Inferior parietal cortex (tissue), 1 donor: ENCODE results near the gene TRIM50.
"Not testable (repeated sequence)": the region's sequence is repeated elsewhere in the genome, so short reads cannot be mapped to it uniquely, and the experiment has no call there.

Experiments
- DNase-seq: peaks from one replicate; pipeline ENCODE4 v3.0.0-alpha.2; 2016; ENCODE audit errors: extremely low spot score

The TRIM50 gene

DNA sequence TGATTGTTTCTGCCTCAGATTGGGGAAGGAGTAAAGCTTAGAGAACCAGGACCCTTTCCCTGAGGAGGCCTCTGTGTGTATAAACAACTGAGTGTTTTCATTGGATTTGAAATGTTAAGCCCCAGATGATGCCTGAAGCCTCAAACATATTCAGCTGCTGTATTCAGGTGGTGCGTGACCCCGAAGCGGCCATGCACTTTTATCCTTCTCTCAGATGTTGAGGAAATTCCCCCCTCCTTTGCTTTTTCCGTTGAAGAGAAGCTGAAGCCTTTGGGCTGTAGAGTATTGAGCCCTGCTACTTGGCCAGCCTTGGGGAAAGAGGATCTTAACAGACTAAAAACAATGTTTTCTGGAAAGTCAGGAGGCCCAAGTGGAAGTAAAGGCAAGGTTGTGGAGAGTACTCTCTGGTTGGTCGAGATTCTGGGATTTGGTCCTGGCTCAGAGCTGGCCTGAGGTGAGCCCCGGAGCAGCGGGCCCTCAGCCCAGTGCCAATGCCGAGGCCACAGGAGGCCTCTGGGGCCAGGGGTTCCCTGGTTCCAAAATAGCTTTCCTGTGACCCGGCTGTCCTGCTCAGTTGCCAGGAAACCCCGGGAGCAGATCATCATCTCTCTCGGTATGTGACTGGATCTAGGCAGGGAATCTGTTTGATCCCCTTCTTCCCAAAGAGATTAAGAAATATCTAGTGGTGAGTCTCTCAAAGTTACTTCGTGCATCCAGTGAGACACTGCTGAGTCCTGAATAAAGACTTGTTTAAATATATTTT is 22.6 kb upstream of the TRIM50 start:
- no peak for DNase-seq

DNA sequence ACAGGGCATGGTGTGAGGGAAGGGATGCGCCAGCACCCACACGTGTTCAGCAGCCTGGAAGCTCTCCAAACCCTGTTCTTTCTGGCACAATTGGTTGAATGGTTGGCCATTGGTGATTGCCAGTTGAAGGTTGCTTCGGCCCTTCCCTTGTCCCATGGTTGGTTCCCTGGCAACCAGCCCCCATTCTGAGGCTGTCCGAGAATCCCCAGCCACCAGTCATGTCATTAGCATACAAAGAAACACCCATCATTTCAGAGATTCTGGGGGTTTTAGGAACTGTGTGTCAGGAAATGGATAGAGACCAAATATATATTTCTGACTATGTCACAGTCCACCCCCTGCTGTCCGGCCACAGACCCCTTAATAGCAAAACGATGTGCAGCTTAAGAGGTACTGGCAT is 21.9 kb upstream of the TRIM50 start:
- DNase-seq = no peak

DNA sequence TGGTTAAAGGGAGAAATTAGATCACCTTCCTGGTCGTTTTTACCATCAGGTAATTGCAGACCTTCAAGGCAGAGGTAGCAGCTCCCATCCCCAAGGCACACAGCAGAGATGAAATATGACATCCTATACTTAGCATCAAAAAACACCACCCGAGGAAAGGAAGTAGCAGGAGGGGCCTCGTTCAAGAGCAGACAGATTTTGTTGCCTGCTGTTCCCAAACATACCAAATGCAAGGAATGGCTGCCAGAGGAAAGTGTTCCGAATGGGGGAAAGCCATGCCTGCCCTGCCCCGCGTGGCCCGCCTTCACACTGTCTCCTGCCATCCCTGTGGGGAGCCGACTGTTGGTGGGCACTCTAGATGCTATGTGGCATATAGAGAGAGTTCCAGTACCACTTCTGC is 18.1 kb upstream of the TRIM50 start:
- no peak for DNase-seq

DNA sequence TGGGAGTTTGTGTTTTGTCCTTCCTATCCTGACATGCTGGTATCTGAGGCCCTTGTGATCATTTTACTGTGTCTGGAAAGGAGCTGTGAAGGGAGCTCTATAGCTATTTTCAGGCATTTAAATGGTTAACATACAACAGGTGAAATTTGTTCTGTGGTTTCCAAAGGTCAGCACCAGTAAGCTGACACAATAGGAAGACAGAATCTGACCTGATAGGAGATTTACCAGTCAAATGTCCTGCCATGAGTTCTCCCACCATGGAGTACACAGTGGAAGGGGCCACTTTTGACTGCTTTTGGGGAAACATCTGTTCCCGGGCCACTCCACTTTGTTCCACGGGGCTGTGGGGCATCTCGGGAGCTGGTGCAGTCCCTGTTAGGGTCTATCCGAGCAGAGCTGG is 17.7 kb upstream of the TRIM50 start:
- DNase-seq = no peak

DNA sequence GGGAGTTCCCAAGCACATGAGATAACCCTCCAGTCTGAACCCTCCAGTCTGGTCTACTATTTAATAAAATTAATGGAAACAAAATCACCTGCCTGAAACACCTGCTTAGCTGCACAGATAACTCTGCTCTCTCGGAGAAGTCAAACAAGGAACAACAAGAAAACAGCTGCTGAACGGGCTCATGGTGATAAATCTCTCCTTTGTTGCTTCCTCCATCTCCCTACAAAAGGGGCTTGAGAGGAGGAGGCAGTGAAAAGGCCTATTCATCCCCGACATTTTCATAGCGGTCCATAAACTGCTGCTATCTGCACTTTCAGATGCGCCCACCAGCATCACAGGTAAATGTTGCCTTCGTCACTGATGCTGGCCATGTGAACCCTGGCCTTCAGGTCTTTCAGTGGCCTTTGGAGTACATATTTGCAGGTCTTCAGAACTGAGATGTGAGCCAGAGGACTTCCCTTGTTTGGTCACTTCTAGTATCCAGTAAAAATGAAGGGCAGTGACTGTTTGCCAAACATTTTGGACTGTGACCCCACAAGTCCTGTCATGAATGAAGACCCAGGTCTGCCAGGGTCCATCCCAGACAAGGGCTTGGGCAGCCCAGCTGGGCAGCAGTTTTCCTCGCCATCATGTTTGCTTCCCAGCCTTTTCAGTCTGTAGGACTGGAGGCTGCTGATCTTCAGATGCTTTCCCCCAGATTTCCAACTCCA is 15.9 kb upstream of the TRIM50 start:
- no peak for DNase-seq

DNA sequence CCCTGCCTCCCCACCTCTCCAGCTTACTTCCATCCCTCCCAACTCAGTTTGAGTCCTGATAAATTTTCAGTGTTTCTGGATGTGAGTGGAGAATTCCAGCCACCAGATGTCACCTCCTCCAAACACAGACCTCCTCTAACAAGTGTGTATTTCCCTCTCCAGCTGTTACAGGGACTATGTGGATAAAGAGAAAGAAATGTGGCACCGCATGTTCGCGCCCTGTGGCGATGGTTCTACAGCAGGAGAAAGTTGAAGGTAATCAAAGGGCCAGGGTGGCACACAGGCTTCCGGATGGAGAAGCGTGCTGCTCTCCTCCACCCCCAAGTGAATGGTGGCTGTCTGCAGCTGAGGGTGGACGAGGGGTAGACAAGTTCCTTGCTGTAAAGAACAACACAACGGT is 14.8 kb upstream of the TRIM50 start:
- peak; percentile 29 for DNase-seq

DNA sequence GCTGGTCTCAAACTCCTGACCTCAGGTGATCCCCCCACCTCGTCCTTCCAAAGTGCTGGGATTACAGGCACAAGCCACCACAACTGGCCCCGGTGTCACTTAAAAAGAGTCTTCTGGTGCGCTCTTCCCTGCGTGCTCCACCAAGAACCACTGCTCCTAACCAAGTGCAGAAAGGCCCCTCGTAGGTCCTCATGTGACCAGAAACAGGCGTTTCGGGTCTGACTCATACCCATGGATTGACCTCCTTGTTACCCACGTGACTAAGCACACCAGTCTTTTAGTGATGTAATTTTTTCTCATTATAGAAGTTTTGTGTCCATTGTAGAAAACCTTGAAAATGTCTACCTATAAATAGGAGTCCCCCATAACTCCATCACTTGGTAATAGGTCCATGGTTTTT is 14.0 kb upstream of the TRIM50 start:
- no peak for DNase-seq

DNA sequence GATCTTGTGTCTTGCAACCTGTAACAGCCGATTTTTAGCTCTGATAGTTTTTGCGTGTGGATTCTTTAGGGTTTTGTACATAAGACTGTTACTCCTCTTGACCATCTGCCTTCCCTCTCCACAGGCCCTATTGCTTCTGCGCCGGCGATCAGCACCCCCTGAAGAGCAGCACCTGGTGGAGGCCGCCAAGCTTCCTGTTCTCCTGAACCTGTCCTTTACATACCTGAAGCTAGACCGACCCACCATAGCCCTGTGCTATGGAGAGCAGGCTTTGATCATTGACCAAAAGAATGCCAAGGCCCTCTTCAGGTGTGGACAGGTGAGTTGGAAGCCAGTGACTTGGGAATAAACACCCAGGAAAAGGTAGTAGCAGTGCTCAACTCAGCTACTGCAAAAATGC is 12.6 kb upstream of the TRIM50 start:
- no peak for DNase-seq

DNA sequence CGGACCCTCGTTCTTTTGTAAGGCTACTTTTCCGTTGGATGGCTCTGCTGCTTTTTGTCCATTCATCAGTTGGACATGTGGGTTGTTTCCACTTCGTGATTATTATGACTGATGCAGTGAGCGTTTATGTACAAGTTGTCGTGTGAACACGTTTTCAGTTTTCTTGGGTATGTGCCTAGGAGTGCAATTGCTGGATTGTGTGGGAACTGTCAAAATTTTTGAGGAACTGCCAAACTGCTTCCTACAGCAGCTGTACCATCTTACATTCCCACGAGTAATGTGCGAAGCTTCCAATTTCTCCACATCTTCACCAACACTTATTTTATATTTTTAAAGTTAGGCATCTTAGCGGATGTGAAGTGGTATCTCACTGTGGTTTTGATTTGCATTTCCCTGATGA is 10.4 kb upstream of the TRIM50 start:
- DNase-seq = no peak

DNA sequence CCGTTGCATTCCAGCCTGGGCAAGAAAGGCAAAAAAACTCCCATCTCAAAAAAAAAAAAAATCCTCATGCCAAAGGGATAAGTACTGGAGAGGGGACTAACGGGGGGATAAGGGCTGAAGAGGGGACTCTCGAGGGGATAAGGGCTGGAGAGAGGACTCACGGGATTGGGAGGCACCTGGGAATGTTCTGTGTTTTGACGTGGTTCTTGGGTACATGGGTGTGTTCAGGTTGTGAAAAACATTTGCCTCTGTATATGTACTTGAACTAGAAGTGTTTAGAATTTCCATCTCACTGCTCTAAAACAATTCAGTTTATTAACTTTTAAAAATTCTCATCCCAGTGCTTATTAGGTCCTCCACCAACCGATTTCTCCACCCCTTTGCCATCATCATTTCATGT is 4.6 kb upstream of the TRIM50 start:
- DNase-seq = no peak

DNA sequence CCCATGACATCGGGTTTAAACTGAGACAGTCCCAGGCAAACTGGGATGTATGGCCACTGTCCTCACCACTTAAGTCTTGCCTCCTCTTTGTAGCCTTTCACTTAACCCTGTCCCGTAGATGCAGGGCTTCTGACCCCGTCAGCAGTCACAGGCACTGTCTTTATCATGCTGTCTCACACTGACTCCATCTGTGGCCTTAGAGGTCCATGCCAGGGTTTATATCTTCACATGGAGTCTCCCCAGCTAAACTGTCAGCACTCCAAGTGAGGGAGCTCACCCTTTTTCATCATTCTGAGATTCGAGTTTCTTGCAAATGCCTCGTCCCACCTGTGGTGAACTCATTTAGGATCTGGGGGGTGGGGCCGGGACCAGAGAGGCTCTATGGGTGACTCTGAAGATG is 2.9 kb upstream of the TRIM50 start:
- DNase-seq = no peak

DNA sequence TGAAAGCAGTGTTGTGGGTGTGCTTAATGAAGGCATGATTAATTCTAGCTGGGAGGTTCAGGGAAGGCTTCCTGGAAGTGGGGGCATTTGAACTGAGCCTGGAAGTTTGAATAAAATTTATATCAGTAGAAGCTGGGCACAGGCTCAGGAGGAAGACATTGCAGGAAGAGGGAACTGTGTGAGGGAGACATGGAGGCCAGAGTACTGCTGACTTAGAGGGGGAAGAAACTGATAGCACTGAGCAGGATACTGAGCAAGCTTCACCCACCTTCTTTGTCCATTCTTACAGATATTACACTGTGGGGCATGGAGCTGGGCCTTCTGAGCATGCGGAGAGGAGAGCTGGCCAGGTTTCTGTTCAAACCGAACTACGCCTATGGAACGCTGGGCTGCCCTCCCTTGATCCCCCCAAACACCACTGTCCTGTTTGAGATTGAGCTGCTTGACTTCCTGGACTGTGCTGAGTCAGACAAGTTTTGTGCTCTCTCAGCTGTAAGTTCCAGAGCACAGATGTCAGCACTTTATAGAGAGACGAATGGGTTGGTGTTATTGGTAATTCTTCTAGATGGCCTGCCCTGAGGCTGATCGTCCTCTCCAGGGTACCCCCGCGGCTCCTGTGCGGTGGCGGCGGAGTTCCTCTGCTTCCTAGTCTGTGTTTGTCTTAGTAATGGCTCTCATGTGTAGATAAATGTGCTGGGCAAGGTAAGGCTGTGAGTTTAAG is 2.1 kb upstream of the TRIM50 start:
- DNase-seq = no peak

DNA sequence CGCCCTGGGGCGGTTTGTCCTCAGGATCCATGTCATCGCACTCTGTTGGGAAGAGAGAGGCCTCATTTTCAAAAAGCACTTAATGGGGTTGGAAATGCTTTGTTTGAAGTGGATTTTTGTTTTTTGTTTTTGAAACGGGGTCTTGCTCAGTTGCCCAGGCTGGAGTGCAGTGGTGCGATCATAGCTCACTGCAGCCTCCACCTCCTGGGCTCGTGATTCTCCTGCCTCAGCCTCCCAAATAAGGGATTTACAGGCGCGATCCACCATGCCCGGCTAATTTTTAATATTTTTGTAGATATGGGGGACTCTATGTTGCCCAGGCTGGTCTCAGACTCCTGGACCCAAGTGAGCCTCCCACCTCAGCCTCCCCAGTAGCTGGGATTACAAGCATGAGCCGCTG is 814 bp upstream of the TRIM50 start:
- no peak for DNase-seq

DNA sequence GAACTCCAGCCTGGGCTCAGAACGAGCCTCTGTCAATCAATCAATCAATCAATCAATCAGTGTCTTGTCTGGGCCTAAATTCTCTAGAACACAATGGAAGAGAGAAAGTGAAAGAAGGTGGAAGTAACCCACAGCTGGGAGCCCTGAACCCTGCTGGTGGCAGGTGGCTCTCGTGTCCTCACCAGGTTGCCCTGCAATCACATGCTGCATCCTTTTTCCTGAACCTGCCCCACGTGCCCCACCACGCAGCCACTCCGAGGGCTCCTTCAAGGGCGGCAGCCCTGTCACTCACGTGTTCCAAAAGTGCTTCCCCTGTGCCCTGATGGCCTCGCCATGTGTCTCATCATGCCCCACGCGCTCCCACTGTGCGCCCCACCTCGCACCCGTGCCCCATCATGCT is 433 bp downstream of the TRIM50 start:
- DNase-seq = not testable (repeated sequence)

DNA sequence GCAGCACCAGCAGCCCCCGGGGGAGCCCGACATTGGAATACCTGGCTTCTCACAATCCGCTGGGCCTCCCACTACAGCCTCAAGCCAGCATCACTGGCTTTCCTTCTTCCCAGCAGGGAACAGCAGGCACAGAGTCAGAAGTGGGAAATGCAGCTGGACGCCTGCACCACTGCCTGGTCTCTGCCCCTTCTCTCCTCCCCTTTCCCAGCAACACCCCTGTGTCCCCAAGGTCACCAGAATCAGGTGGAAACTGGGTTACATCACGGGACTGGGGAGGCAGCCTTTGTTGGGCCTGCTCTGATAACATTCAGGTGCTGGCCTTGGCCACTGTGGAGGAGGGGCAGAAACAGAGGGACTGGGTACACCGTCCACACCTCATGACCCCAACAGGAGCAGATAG is 2.5 kb downstream of the TRIM50 start:
- DNase-seq = not testable (repeated sequence)

DNA sequence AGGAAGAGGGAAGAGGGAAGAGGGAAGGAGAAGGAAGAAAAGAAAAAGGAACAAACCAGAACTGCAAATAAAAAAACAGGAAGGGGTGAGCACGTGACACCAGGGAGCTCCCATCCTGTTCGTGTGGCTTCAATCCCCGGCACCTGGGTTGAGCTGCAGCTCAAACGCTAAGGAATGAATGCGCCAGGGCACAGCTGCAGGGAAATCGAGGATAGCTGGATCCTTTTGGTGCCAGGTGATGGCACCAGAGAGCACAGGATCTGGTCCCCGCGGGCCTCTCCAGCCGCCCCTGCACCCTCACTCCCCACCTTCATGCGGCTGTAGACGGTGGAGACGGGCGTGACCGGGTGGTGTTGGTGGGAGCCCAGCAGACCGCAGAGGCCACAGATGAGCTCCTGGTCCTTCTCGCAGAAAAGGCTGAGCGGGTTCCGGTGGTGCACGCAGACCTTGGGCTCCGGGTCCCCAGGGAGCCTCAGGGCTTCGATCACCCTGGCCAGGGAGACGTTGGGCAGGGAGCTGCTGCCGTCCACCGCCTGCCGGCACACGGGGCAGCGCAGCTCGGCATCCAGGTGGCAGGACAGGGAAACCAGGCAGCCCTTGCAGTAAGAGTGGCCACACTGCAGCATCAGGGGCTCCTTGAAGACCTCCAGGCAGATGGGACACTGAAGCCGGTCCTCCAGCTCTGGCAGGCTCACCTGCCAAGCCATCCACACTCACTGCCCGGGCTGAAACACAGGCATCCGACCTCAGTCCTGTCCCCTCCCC is 3.6 kb downstream of the TRIM50 start:
- DNase-seq = peak; percentile 55

DNA sequence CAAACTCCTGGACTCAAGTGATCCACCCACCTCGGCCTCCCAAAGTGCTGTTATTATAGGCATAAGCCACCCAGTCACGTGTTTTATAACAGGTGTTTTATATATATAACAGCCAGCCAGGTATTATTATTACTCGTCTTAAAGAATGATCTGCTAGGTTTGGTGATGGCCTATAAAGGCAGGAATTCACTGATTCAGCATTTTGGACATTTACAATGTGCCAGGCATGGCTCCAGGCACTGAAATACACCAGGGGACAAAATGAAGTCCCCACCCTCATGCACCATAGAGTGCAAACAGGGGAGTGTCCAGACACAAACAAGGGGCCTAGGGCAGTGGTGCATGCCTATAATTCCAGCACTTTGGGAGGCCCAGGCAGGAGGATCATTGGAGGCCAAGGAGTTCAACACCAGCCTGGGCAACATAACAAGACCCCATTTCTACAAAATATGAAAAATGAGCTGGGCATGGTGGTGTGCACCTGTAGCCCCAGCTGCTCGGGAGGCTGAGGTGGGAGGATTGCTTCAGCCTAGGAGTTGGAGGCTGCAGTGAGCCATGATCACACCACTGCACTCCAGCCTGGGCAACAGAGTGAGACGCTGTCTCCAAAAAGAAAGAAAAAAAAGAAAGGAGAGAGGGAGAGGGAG is 4.3 kb downstream of the TRIM50 start:
- not testable (repeated sequence) for DNase-seq

DNA sequence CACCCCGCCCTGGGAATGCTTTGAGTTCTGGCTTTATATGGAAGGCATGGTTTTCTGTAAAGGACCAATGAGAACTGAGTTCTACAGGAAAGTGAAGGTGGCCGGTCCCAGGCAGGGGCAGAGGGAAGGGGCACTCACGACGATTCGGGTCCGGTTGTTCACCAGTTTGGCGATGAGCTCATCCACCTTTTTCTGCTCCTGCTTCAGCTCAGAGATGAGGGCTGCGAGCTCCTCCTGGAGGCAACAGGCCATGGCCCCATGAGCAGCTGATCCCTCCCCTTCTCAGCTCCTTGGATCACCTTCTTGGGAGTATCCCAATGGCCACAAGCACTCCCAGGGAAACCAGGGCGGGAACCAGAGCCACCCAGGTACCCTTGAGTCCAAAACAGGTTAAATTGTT is 7.9 kb downstream of the TRIM50 start:
- DNase-seq = not testable (repeated sequence)

DNA sequence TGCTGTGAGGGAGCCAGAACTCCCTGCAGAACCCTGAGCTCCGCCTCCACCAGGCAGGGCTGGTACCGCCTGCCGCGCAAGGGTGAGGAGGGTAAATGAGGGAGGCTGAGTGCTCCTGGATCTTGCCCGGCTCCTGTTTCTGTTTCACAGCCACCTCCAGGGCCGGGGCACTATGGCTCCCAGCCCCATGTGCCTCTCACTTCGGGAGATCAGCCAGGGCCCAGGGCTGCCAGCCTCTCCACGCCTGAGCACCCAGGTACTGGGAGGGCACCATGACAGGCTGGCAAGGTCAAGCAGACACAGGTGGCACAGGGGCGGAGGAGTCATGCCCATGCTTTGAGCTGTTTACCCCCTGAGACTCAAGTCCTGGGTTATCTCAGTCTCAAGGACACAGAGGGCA is 8.3 kb downstream of the TRIM50 start:
- not testable (repeated sequence) for DNase-seq

DNA sequence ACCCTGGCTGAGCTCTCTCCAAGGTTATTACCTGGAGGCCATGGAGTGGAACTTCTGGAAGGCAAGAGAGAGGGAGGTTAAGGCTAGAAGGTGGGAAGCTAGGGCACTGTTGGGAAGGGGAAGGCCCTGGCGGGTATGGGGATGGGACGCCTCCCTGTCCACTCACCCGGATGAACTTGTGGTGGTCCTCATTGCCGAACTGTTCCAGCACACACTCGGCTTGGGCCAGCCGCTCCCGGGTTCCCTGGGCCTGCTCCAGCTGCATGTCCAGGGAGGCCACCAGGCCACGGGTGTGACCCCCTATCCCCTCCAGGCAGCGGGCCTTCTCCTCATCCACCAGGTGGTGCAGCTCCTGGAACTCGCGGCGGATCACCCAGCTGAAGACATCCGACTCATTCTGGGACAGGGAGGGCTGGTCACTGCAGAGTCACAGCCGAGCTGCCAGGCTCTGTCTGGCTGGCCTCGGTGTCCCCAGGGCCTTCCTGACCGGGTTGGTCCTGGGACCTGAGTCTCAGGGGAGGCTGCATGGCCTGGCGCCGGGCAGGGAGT is 9.2 kb downstream of the TRIM50 start:
- not testable (repeated sequence) for DNase-seq

DNA sequence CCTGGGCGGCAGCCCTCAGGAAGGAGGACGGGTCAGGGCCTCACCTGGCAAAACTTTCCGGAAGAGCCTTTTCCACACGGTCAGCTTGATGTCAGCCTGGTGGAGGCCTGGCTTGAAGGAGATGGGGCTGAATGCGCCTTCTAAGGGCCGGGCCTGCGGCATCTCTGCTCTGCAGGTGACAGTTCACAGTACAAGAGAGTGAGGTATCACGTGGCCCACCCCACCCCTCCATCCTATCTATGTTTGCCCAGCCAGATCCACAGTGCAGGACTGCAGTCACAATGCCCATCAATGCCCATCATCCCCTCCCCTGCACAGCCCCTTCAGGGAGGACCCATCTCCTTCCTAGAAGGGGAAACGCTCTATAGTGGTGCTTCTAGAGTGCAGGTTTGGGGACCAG is 11.4 kb downstream of the TRIM50 start:
- no peak for DNase-seq
